HG03196 (cell line): Measurements from ENCODE around the gene SKAP1.
A peak's percentile ranks its signal among the peaks of the same experiment; 100 is the strongest.
"Not testable (repeated sequence)": the region's sequence is repeated elsewhere in the genome, so short reads cannot be mapped to it uniquely, and the experiment has no call there.

Source experiments
- ATAC-seq: cut with Tn5 transposase; IDR thresholded peaks from one replicate; pipeline ENCODE4 v1.9.1; 2021; ENCODE audit not compliant: unreplicated experiment

Gene SKAP1

DNA sequence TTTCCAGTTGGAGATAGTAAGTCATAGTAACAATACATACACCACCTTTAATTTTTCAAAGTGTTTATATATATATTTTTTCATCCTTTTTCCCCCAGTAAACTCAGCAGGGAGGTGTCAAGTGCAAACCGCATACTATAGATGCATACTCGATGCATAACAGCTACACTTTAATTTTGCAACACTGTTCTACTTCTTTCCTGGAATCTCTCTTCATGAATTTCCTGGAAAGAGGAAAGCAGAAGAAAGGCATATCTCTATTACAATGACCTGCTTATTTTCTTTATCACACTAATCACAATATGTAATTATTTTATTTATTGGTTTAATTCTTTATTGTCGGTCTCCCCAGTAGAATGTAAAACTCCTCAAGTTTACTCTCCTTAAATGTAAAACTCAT, 182.4 kb downstream of the SKAP1 start:
- ATAC-seq = no peak

DNA sequence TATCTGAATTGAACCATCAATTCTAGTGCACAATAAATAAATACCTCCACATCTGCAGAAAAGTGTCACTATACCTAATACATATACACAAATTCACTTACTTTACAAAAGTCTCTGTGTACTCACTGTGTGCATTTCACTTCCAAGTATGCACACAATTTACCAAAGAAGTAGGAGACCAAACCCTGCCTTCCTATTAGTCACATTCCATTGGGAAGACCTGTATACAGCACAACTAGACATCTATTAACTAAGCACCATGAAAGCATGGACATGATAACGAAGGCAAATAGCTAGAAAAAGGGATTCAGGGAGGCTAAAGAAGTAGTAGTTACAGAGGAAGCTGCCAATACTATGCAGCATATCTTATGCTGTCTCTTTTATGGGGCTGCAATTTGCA, 183.0 kb downstream of the SKAP1 start:
- no peak for ATAC-seq

DNA sequence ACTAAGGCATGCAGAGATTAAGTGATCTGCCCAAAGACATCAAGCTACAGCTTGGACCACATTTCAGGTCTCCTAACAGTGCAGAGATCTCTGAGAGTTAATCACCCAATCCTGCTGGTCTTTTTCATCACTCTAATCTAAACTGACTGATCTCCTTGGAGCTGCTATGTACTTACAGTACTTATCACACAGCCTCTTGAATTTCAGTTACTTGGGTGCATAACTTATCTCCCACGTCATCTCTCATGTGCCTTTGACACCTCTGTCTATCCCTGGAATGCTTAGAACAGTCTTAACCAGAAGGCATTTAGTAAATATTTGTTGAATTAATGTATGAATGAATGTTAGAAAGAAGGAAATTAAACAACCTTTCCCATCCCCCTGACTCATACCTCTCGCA, 183.4 kb downstream of the SKAP1 start:
- ATAC-seq = no peak

DNA sequence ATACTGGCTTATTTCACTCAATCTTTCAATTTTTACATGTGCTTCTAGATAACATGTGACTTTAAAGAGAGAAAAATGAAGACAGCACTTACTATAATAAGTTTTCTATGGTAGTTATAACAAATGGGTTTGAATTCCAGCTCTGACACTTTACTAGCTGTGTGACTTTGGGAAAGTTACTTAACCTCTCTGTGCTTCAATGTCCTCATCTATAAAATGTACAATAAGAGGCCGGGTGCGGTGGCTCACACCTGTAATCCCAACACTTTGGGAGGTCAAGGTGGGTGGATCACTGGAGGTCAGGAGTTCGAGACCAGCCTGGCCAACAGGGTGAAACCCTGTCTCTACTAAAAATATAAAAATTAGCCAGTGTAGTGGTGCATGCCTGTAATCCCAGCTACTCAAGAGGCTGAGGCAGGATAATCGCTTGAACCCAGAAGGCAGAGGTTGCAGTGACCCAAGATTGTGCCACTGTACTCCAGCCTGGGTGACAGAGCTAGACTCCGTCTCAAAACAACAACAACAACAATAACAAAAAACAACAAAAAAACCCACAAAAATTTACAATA, 184.5 kb downstream of the SKAP1 start:
- ATAC-seq = not testable (repeated sequence)

DNA sequence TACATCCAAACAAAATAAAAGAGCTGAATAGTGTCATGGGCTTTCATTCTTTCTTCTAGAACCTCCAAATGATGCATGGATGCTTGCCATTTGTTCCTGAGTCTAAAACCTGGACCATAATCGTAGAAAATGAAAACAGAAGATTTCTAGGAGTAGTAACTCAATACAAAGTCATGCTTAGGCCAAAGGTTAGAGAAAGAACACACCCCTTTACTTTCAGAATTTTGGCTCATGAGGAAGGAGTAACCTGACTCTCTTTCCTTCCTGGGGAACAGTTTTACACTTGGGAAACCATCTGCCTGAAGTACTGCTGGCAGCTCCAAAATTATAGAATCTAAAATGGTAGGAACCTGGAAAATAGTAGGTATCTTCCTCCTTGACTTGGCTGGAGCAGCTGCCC, 185.2 kb downstream of the SKAP1 start:
- ATAC-seq = no peak

DNA sequence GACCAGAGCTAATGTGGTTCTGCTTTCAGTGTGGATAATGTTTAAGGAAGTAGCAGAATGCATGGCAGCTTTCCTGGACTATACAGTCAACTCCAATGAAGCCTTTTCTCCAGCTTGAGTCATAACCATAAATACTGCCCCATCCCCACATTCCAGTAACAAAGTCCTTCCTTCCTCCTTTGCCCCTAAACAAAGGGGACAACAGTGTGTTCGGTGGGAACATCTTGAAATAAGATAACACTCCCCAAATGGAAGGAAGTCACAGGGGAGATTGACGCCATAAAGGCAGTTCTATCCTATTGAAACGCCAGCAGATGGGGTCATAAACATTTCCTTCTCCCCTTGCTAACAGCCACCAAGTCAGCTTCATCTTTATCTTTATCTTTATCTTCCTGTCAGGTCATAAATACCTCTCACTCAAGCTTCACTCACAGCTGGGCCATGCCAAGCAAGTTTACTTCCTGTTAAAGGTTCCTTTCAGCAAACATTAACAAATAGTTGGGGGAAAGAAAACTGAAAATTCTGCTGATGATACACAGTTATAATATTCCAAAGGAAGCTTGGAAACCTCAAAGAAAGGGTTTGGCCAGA, 185.8 kb downstream of the SKAP1 start:
- ATAC-seq = no peak

DNA sequence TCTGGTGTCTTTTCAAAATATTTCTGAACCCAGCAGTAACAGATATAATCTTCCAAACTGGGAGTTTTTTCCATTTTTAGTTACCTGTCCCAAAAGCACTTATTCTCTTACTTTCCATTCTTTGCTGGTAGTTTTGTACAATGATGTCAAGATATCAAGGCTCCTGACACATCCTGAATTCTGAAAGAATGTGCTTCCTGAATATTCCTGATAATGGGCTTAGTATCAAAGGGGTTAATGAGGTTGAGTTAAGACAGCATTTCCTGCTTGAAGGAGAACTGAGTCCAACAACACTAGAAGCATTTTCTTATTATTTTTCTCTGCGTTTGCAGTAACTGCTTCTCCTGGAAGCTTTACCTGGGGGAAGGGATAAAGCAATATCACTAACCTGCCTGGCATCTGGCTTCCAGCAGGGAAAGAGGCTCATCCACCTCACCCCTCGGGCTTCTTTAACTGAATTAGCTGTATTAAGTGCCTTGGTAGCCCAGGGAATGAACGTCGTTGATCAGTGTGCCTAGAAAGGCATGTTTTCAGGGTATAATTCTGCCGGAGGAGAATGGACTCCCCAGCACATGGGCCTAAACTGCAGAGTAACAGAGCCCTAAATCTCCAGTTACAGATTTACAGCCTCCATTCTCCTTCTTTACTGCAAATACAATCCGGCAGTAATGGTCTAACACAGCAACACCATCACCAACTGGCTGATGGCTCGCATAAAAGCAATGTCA, 188.1 kb downstream of the SKAP1 start:
- ATAC-seq = no peak

DNA sequence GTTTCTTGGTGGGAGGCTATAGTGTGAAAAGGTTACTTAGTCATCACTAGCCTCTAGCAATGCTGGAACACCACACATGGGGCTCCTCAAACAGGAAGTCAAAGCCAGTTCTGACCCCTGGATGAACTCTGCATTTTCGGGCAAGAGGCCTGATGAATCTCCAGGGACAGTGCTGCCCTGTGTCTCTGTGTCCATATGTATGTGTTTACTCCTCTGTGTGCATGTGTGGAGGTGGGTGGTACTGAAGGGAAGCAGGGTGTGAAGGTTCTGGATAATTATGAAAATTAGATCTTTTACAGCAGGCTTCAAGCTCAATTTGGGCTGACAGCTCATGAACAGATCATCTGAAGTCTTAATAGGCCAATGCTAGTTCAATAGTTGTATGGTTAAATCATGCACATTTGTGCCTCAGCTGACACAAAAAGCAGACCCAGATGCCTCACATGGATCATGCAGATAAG, 188.9 kb downstream of the SKAP1 start:
- peak; percentile 84 for ATAC-seq

DNA sequence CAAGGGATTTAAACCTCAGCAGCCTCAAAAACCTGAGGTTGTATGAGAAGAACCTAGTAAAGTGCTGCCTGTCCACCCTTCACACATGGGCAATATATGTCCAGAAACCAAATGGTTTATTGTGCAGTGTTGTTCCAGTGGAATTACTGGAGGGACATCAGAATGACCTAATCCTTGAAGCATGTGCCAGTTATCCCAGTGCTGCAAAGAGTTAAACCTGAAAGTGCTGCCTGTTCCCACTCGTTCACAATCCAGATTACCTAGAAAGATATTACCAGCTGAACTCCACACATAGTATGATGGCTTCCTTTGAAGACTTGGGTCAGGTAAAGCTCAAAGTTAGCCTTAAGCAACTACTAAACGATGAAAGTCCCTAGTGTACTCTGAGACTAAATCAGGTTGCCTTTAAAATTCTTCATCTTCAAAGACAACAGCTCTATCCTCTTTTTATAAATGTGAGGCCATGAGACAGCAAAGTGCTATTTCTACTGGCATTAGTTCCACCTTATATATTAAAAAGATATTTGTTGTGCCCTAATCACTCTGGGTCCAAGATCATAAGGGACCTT, 189.4 kb downstream of the SKAP1 start:
- ATAC-seq = no peak

DNA sequence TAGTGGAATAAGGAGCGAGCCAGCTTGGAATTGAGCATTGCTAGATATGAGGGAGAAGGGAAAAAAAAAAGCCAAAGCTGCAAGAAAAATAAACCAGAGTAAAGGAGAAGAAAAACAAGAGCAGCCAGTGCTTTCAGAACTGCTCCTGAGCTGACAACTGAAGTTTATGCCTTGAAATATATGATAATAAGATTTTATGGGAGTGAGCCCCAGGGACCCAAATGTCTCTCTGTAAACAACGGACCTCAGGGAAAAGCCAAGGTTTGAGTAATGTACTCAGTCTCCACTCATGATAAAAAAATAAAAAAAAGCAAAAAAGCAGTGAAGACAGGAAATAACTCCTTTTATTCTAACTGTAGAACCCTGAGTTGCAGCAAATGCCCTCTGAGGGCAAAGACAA, 189.9 kb downstream of the SKAP1 start:
- no peak for ATAC-seq

DNA sequence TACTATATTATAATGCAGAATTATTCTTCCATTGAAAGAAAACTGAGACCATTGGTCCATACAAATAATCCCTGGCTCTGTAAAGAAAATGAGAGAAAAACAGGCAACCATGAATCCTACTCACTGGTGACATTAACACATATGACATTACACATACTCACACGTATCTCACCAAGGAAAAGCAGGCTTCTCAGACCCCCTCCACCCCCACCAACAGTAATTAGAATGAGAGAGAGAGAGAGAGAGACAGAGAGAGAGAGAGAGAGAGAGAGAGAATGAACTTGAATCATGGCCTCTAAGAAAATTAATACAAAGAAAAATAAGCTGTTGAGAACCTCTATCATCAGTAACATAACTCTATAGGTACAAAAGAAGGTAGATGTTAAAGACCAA, 190.4 kb downstream of the SKAP1 start:
- ATAC-seq = no peak

DNA sequence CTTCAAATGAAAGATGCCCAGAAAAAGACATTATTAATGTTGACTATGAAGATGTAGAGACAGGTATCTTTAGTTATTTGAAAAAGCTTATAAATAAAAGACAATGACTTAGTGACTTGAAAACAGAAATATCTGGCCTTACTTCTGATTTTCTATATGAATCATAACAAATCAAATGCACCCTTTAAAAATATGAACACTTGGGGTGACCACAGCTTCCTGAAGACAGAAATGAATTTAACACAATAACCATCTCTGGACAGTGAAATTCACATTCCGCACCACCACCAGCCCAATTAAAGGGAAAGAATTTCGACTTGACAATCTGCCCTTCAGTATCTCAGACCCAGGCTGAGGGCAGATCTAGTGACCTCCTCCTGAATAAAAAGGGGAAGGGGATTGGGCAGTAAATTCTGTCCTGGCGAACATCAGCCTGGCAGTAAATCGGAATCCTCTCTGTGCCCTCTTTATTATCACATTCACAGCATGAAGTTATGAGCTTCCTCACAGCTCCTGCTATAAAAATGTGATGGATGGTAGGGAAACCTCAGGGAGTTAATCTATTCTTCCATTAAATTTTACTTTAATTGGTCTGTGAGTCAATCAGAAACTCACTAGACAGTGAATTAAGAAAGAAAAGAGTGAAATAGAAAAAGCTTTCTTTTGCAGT, 190.9 kb downstream of the SKAP1 start:
- ATAC-seq = no peak

DNA sequence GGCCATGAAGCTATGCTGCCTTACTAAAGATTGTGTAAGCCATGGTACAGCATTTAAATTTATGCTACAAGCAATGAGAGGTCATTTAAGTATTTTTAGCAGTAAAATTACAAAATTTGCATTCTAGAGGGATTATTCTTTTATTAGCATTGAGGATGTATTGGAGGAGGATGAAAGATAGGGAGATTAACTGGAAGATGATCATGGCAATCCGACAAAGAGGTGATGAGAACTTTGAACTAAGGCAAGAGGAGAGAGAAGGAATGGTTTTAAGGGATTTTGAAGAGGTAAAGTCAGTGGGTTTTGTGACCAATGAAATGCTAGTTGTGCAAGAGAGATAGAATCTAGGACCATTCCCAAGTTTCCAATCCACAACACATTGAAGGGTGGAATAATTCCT, 192.6 kb downstream of the SKAP1 start:
- no peak for ATAC-seq

DNA sequence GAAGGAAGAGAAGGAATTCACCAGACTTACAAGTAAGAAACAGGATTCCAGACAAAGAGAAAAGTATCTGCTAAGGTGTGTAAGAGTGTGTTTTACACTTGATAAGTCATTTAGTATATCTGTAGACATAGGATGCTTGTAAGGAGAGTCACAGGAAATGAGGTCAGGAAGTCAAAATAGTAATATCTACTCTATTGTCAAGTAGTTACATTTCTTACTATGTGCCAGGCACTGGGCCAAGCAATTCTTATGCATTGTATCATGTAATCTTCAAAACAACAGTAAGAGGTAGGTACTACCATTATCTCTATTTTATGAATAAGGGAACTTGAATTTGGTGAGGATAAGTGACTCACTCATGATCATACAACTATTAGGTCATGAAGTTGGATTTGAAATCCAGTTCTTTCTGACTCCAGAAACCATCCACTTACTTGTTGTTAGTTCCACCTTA, 193.3 kb downstream of the SKAP1 start:
- ATAC-seq = no peak

DNA sequence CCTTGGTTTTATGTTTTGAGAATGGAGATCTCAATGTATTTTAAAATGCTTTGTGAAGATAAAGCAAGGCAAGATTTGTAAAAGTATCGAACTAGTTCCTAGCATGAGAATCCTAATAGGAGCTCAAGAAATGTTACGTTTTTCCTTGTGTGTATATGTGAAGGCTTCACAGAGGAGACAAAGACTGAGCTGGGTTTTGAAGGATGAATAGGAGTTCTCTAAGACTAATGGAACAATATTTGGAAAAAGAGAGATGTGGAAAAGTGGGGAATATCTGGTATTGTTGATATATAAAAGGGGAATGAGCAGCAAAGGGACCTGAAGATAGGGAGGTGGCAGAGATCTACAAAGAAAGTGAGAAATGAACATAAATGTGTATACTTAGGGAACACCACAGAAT, 195.1 kb downstream of the SKAP1 start:
- ATAC-seq = no peak

DNA sequence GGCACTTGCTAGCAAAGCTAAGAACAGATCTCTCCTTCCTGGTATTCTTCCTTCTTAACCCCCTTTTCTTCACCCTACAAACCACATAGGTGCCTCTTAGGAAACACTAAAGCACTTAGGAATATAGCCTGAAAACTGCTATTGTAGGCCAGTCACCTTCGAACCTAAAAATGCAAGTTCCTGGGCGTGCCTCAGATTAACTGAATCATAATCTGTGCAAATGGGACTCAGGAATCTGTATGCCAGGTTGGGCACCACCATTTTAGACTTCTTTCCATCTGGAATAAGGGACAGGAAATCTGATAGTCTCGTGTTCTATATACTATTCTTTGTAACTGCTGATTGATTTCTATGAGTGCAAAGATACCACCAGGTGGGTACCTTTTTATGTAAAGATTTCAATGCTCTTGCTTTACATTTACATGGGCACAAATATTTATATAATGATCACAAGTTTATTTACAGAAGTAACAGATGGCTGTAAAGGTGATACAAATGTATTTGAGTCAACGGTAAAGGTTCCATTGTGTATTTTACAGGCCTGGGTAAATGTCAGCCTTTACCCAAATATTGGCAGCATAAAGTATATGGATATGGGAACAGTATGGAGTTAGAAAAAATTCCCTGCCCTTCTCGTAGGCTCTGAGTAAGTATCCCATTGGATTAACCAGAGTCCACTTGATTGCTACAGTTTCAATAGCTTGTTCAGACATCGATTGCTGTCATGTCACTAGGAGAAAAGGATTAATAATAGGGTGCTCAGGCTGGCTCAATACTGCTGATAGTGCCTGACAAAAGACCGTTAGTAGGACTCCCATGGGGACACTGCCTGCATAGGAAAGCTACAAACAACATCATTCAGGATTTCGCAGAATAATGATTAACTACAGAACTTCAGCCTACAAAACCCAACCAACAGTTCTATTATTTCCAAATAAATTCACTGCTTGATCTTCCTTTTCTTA, 197.7 kb downstream of the SKAP1 start:
- no peak for ATAC-seq

DNA sequence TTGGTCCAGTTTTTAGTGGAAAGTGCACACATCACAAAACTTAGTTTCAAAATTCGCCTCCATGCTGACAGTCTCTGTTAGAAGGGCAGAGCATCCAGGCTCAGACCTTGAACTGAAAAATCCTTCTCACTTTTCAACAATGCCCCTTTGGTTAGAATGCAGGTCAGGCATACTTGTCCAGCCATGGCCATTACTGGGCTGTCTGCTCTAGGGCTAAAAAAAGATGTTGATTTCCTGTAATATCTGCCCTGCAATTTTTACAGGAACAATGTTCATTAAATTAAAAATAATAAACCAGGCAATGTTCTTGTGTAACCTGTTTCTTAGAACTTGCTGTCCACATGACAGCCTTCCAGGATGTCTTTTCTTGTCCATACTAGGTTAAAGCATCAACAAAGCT, 200.1 kb downstream of the SKAP1 start:
- ATAC-seq = no peak

DNA sequence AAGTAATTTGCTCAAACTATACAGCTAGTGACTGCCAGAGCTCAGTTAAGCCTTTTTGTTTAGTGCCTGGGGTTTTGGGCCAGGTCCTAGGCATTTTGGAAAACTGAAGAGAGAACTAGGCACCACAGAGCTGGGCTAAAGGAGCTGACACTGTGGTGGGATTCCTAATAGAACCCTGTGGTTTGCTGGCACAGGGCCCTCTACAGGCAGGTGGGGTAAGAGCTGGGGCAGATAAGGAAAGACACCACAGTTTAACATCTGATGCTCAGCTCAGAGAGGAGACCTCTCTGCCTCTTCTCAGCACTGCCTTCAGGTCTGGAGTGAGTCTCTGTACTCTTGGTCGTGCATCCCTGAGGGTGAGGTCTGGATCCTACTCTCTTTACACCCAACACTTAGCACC, 201.3 kb downstream of the SKAP1 start:
- no peak for ATAC-seq

DNA sequence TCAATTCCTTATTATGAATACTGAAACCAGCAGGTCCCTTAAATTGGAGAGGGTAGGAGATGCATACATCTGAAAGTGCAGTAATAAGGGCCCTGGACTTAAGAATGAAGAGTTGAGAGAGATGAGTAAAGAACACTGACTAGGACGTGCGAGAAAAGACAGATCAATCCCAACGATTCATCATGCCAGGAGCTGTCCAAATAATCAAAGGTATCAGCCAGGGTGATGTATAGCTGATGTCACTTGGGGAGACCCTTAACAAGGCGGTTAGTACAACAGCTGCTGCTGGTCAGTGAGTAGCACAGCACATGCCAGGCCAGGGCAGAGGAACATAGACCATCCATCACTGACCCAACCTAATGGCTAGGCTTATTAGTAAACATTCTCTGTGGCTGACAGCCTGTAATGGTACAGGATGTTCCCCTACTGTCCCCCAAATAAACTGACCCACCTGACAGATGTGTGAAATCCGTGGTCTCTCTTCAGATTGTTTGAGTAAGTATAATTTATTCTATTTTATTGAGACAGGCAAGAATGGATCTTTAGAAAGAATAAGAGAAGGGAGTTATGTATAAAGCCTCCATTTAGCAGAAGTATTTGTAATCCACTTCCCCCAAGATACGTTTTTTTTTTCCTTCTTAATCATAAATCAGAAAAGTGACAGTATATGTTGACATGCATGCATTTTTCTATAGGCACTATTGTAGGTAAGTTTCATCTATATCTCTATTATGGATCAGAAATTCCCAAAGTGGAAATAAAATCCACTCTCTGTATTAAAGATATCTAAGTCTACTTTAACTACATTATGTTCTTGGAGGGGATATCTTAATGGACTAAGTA, 204.1 kb downstream of the SKAP1 start:
- no peak for ATAC-seq

DNA sequence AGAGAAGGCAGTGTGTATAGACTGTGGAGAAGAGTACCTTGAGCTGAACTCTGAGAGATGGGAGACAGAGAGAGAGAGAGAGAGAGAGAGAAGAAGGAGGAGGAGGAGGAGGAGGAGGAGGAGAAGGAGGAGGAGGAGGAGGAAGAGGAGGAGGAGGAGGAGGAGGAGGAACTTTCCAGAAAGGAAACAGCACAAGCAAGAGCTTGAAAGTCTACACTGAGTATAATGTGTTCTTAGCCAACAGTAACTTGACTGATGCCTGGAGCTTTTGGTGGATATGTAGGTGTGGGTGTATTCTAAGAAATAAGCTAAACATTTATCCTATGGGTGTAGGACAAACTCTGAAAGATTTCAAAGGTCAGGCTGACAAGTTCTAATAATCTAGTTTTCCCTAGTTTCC, 206.1 kb downstream of the SKAP1 start:
- ATAC-seq = no peak
